Liver (tissue), 9 donors: Measurements from ENCODE around the gene RBM5. TPM values are rescaled to one million over a fixed set of nuclear protein-coding genes. Genes with fewer than 3 reads are reported as not detected.

Experiments used
- DNase-seq: peaks from one replicate; pipeline ENCODE4 v3.0.0-alpha.2; 2017; ENCODE audit warnings: low spot score
- H3K27ac ChIP-seq, 2 donors: one replicate each; pipeline ENCODE4 v1.7.0; 2013; ENCODE audit warnings: inconsistent platforms in 2 of 2, low read length in 2 of 2, control low read depth in 1 of 2, low read depth in 1 of 2, mild to moderate bottlenecking in 1 of 2
- H3K27me3 ChIP-seq, 4 donors: one replicate each; pipeline versions ENCODE4 v1.6.1 to v1.7.0; 2013; ENCODE audit warnings: low read length in 3 of 4, inconsistent platforms in 1 of 4, mild to moderate bottlenecking in 1 of 4, moderate library complexity in 1 of 4; ENCODE audit not compliant: control insufficient read depth in 4 of 4, insufficient read depth in 4 of 4
- H3K36me3 ChIP-seq, 4 donors: one replicate each; pipeline versions ENCODE4 v1.6.1 to v1.7.0; 2013; ENCODE audit warnings: low read length in 3 of 4, mild to moderate bottlenecking in 3 of 4, low read depth in 1 of 4, moderate library complexity in 1 of 4; ENCODE audit not compliant: control insufficient read depth in 4 of 4, insufficient read depth in 3 of 4
- H3K4me1 ChIP-seq, 4 donors: one replicate each; pipeline versions ENCODE4 v1.6.1 to v1.7.0; 2013; ENCODE audit warnings: low read length in 3 of 4, mild to moderate bottlenecking in 3 of 4, moderate library complexity in 1 of 4; ENCODE audit not compliant: control insufficient read depth in 4 of 4, insufficient read depth in 4 of 4
- H3K4me3 ChIP-seq, 3 donors: one replicate each; pipeline versions ENCODE4 v1.6.1 to v1.7.0; 2013; ENCODE audit warnings: low read length in 3 of 3, control low read depth in 1 of 3, low read depth in 1 of 3, mild to moderate bottlenecking in 1 of 3
- H3K9ac ChIP-seq, 2 donors: one replicate each; pipeline ENCODE4 v1.7.0; 2013; ENCODE audit warnings: low read length in 2 of 2, mild to moderate bottlenecking in 2 of 2, moderate library complexity in 2 of 2, control low read depth in 1 of 2, low read depth in 1 of 2
- H3K9me3 ChIP-seq, 4 donors: one replicate each; pipeline versions ENCODE4 v1.6.1 to v1.7.0; 2013; ENCODE audit warnings: low read length in 3 of 4; ENCODE audit not compliant: control insufficient read depth in 4 of 4
- EGR1 ChIP-seq, 2 donors: IDR thresholded peaks; 2 replicates each; pipeline ENCODE4 v1.6.1; 2016 to 2018; ENCODE audit warnings: antibody characterized with exemption in 2 of 2, low read depth in 2 of 2
- FOXA1 ChIP-seq: IDR thresholded peaks from 2 replicates; pipeline ENCODE4 v1.6.1; 2016; ENCODE audit warnings: antibody characterized with exemption
- FOXA2 ChIP-seq: IDR thresholded peaks from 2 replicates; pipeline ENCODE4 v1.6.1; 2016; ENCODE audit warnings: antibody characterized with exemption
- GABPA ChIP-seq, 2 donors: IDR thresholded peaks in 1 of 2; conservative IDR thresholded peaks in 1 of 2; 2 replicates each; pipeline ENCODE4 v1.6.1; 2016; ENCODE audit warnings: antibody characterized with exemption in 2 of 2, mild to moderate bottlenecking in 1 of 2, moderate library complexity in 1 of 2
- HNF4A ChIP-seq, 2 donors: conservative IDR thresholded peaks; 2 replicates each; pipeline ENCODE4 v1.6.1; 2016; ENCODE audit warnings: antibody characterized with exemption in 2 of 2, mild to moderate bottlenecking in 2 of 2
- HNF4G ChIP-seq: IDR thresholded peaks from 2 replicates; pipeline ENCODE4 v1.6.1; 2016; ENCODE audit warnings: antibody characterized with exemption
- JUND ChIP-seq, 2 donors: IDR thresholded peaks; 2 replicates each; pipeline ENCODE4 v1.6.1; 2016; ENCODE audit warnings: antibody characterized with exemption in 2 of 2
- NR2F2 ChIP-seq: IDR thresholded peaks from 2 replicates; pipeline ENCODE4 v1.6.1; 2016; ENCODE audit warnings: antibody characterized with exemption
- RAD21 ChIP-seq, 2 donors: IDR thresholded peaks; 2 replicates each; pipeline ENCODE4 v1.6.1; 2016; ENCODE audit warnings: antibody characterized with exemption in 2 of 2, mild to moderate bottlenecking in 2 of 2
- RXRA ChIP-seq, 2 donors: IDR thresholded peaks; 2 replicates each; pipeline ENCODE4 v1.6.1; 2017 to 2018; ENCODE audit warnings: antibody characterized with exemption in 2 of 2, mild to moderate bottlenecking in 1 of 2
- SP1 ChIP-seq: IDR thresholded peaks from 2 replicates; pipeline ENCODE4 v1.6.1; 2018; ENCODE audit warnings: antibody characterized with exemption, mild to moderate bottlenecking
- TAF1 ChIP-seq: conservative IDR thresholded peaks from 2 replicates; pipeline ENCODE4 v1.6.1; 2016; ENCODE audit warnings: antibody characterized with exemption, mild to moderate bottlenecking
- YY1 ChIP-seq: IDR thresholded peaks from 2 replicates; pipeline ENCODE4 v1.6.1; 2016; ENCODE audit warnings: antibody characterized with exemption, mild to moderate bottlenecking
- WGBS: extraction: QIAGEN DNeasy Blood & Tissue Kit; methylation state at CpG from one replicate; pipeline ENCODE4 v1.1.7; 2013; 5-methylcytosine and 5-hydroxymethylcytosine counted together
- polyA plus RNA-seq, 2 donors: library from polyadenylated mRNA; stranded (reverse) in 1 of 2; unstranded in 1 of 2; fragments of 200-250 nt in 1 of 2; fragments of >200 nt in 1 of 2; fragmentation: Nextera tagmentation in 1 of 2; extraction: Ambion mirVana in 1 of 2; gene quantifications; one replicate each; pipeline versions ENCODE4 v1.2.1 to v1.2.3, GENCODE V29; 2013 to 2015
- total RNA-seq, 2 donors: library from RNA; depleted of rRNA; stranded (reverse); fragments of >200 nt; gene quantifications; one replicate each; pipeline ENCODE4 v1.2.3, GENCODE V29; 2014
- TF ChIP-seq, protein P1 (sequence below): IDR thresholded peaks from 2 replicates; pipeline ENCODE4 v1.6.1; 2016; ENCODE audit warnings: antibody characterized with exemption, mild to moderate bottlenecking
- TF ChIP-seq, protein P2 (sequence below): IDR thresholded peaks from 2 replicates; pipeline ENCODE4 v1.6.1; 2016; ENCODE audit warnings: antibody characterized with exemption
- TF ChIP-seq, protein P3 (sequence below): fragments of 150-350 bp; IDR thresholded peaks from 2 replicates; pipeline ENCODE4 v1.5.1; 2017; ENCODE audit warnings: improper control_type of control experiment, low read depth, low read length; ENCODE audit not compliant: missing input control
- TF ChIP-seq, protein P4 (sequence below): IDR thresholded peaks from 2 replicates; pipeline ENCODE4 v1.6.1; 2016; ENCODE audit warnings: antibody characterized with exemption
- TF ChIP-seq, protein P5 (sequence below): IDR thresholded peaks from 2 replicates; pipeline ENCODE4 v1.6.1; 2016; ENCODE audit warnings: antibody characterized with exemption
- donor health status: healthy.
- donor health status: healthy.
- donor health status: healthy.
- donor health status: healthy.
- donor health status: healthy.

Gene RBM5
- total and polyA plus RNA-seq, 4 donors = 21.2 to 142 (median 64.3) TPM

GRCh38 chr3:50089609-50089945 lies 858 bp downstream of the RBM5 start:
- peaks cover 10 to 34% (median 32%) of the 10 kb centered on the region in 4 donors for H3K36me3 ChIP-seq
- under 1% methylated on average over 16 of the region's 16 CpGs for WGBS
- H3K4me1 ChIP-seq = peaks cover 0 to 13% (median 11%) of the 10 kb centered on the region in 4 donors
- H3K27me3 ChIP-seq = no peaks in the 10 kb centered on the region
- H3K9ac ChIP-seq = peak overlapping the region; percentile 92 to 95
- H3K27ac ChIP-seq = peak overlapping the region; percentile 94
- no peaks in the 10 kb centered on the region for H3K9me3 ChIP-seq
- no peak for DNase-seq
- H3K4me3 ChIP-seq = peak overlapping the region; percentile 76 to 100 (median 95)
- TF ChIP-seq, protein P1, sequence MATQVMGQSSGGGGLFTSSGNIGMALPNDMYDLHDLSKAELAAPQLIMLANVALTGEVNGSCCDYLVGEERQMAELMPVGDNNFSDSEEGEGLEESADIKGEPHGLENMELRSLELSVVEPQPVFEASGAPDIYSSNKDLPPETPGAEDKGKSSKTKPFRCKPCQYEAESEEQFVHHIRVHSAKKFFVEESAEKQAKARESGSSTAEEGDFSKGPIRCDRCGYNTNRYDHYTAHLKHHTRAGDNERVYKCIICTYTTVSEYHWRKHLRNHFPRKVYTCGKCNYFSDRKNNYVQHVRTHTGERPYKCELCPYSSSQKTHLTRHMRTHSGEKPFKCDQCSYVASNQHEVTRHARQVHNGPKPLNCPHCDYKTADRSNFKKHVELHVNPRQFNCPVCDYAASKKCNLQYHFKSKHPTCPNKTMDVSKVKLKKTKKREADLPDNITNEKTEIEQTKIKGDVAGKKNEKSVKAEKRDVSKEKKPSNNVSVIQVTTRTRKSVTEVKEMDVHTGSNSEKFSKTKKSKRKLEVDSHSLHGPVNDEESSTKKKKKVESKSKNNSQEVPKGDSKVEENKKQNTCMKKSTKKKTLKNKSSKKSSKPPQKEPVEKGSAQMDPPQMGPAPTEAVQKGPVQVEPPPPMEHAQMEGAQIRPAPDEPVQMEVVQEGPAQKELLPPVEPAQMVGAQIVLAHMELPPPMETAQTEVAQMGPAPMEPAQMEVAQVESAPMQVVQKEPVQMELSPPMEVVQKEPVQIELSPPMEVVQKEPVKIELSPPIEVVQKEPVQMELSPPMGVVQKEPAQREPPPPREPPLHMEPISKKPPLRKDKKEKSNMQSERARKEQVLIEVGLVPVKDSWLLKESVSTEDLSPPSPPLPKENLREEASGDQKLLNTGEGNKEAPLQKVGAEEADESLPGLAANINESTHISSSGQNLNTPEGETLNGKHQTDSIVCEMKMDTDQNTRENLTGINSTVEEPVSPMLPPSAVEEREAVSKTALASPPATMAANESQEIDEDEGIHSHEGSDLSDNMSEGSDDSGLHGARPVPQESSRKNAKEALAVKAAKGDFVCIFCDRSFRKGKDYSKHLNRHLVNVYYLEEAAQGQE = no peak
- no peak for TF ChIP-seq RAD21 (IDR thresholded peaks at IDR 0.05)

DNA sequence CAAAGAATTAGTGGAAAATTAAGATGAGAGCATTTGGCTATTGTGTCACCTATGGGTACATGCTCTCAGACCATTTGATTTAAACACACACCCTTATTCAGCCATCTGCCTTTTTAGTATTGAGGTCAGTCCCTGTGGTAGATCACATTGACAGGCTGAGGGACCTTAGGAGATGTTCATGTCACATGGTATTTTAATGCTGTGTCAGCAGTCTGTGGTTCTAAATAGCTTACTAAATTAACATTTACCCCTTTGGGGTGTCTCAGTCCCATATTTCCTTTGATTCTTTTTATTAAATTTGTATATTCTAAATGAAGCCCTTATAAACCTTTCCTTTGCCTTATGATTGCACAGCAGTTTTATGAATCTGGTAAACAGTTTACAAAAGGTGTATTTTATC lies 2.3 kb downstream of the RBM5 start:
- no peak for TF ChIP-seq JUND (IDR thresholded peaks at IDR 0.05)
- TF ChIP-seq RXRA (IDR thresholded peaks at IDR 0.05) = no peak
- TF ChIP-seq, protein P1 = no peak
- no peak for TF ChIP-seq HNF4A (conservative IDR thresholded peaks at IDR 0.05)
- TF ChIP-seq, protein P2, sequence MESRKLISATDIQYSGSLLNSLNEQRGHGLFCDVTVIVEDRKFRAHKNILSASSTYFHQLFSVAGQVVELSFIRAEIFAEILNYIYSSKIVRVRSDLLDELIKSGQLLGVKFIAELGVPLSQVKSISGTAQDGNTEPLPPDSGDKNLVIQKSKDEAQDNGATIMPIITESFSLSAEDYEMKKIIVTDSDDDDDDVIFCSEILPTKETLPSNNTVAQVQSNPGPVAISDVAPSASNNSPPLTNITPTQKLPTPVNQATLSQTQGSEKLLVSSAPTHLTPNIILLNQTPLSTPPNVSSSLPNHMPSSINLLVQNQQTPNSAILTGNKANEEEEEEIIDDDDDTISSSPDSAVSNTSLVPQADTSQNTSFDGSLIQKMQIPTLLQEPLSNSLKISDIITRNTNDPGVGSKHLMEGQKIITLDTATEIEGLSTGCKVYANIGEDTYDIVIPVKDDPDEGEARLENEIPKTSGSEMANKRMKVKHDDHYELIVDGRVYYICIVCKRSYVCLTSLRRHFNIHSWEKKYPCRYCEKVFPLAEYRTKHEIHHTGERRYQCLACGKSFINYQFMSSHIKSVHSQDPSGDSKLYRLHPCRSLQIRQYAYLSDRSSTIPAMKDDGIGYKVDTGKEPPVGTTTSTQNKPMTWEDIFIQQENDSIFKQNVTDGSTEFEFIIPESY = no peak
- TF ChIP-seq, protein P3, sequence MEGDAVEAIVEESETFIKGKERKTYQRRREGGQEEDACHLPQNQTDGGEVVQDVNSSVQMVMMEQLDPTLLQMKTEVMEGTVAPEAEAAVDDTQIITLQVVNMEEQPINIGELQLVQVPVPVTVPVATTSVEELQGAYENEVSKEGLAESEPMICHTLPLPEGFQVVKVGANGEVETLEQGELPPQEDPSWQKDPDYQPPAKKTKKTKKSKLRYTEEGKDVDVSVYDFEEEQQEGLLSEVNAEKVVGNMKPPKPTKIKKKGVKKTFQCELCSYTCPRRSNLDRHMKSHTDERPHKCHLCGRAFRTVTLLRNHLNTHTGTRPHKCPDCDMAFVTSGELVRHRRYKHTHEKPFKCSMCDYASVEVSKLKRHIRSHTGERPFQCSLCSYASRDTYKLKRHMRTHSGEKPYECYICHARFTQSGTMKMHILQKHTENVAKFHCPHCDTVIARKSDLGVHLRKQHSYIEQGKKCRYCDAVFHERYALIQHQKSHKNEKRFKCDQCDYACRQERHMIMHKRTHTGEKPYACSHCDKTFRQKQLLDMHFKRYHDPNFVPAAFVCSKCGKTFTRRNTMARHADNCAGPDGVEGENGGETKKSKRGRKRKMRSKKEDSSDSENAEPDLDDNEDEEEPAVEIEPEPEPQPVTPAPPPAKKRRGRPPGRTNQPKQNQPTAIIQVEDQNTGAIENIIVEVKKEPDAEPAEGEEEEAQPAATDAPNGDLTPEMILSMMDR = no peak
- TF ChIP-seq FOXA1 = no peak
- TF ChIP-seq HNF4G = no peak
- TF ChIP-seq, protein P4, sequence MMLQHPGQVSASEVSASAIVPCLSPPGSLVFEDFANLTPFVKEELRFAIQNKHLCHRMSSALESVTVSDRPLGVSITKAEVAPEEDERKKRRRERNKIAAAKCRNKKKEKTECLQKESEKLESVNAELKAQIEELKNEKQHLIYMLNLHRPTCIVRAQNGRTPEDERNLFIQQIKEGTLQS = no peak
- no peak for TF ChIP-seq GABPA (IDR thresholded peaks at IDR 0.05 in 1 of 2, conservative IDR thresholded peaks at IDR 0.05 in 1 of 2)
- no peak for TF ChIP-seq TAF1
- no peak for TF ChIP-seq SP1
- no peak for TF ChIP-seq RAD21 (IDR thresholded peaks at IDR 0.05)
- TF ChIP-seq, protein P5, sequence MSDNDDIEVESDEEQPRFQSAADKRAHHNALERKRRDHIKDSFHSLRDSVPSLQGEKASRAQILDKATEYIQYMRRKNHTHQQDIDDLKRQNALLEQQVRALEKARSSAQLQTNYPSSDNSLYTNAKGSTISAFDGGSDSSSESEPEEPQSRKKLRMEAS = no peak
- no peak for TF ChIP-seq EGR1 (IDR thresholded peaks at IDR 0.05; ENCODE audit: low read depth in 2 of 2)
- TF ChIP-seq FOXA2 = no peak
- no peak for TF ChIP-seq NR2F2
- TF ChIP-seq YY1 = no peak
- peaks cover 0 to 13% (median 11%) of the 10 kb centered on the region in 4 donors for H3K4me1 ChIP-seq

More for the DNA sequence above, 2.3 kb downstream of the RBM5 start:
- H3K9ac ChIP-seq = no peak overlapping the region
- no peak overlapping the region for H3K27ac ChIP-seq
- no peak overlapping the region for H3K4me3 ChIP-seq
- no peaks in the 10 kb centered on the region for H3K27me3 ChIP-seq
- H3K36me3 ChIP-seq = peaks cover 14 to 48% (median 45%) of the 10 kb centered on the region in 4 donors
- no peak for DNase-seq
- no peaks in the 10 kb centered on the region for H3K9me3 ChIP-seq
